GM19238 (cell line): ENCODE data around the gene BRI3.

Source experiments
- DNase-seq: peaks from one replicate; pipeline ENCODE4 v3.0.0; 2011; ENCODE audit warnings: low spot score; ENCODE audit not compliant: insufficient read length

Gene BRI3

DNA sequence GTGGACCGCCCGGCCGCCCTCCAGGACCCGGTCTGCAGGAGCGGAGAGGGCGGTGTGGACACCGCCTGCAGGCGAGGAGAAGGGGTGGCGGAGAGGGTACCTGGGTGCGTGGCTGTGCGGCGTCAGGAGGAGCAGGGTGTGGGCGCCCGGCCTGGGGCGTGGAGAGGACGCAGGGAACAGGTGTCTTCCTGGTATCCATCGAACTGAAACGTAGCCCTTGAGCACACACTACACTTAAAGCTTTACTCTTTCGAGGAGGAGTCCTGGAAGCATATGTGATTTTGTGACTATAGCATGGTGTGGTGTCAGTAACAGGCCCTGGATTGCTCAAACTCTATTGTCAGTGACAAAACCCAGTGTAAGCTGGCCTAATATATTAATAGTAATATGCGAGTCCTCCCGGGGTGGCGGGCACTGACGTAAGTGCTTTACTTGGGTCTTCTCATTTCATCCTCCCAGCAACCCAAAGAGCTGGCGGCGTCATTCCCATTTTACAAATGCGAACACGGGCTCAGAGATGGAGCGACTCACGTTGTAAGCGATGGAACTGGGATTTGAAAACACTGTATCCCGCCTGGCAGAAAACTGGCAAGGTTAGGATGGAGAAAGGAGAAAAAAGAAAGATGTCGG, 28.9 kb upstream of the BRI3 start:
- DNase-seq, result no peak

DNA sequence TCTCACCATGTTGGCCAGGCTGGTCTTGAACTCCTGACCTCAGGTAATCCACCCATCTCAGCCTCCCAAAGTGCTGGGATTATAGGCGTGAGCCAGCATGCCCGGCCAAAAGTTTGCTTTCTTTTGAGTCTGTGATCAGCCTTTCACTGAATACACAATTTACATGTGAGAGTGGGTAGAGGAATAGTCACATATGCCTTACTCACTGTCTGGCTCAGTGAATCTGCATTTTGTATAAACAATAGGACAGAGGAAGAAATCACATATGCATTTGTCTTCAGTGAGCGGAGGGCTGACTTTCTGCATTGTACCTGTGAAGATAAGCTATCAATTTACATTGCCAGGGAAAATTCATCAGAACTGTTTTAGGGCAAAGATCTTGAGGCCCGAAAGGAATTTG, 27.0 kb upstream of the BRI3 start:
- no peak for DNase-seq

DNA sequence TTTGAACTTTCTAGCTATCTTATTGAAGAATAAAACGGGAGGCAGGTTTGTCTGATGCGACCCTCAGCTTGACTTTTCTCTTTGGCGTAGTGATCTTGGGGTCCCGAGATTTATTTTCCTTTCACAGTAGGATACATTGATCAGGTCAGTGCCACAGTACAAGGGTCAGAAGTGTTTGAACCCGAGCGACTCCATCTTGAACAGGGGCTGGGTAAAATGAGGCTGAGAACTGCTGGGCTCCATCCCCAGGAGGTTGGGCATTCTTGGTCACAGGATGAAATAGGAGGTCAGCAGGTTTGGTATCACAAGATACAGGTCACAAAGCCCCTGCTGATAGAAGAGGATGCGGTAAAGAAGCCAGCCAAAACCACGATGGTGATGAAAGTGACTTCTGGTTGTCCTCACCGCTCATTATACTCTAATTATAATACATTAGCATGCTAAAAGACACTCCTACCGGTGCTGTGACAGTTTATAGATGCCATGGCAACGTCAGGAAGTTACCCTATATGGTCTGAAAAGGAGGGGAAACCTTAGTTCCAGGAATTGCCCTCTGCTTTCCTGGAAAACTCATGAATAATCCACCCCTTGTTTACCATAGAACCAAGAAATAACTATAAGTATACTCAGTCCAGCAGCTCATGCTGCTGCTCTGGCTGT, 26.4 kb upstream of the BRI3 start:
- no peak for DNase-seq

DNA sequence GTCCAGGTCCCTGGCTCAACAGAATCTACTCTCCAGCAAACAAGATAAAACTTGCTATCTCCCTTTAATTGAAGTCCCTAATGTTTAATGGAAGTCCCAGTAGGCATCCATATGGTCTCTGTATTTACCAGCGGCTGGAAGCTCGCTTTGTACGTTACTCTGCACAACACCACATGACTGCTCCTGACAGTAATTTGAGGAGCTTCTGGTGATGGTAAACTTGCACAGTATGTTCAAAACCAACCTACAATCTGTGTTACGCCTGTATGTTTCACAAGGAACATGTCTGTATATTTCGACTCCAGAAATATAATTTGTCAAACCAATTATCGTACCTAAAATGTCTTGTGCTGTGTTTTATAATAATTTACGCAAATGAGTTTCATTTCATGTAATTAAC, 25.1 kb upstream of the BRI3 start:
- no peak for DNase-seq

DNA sequence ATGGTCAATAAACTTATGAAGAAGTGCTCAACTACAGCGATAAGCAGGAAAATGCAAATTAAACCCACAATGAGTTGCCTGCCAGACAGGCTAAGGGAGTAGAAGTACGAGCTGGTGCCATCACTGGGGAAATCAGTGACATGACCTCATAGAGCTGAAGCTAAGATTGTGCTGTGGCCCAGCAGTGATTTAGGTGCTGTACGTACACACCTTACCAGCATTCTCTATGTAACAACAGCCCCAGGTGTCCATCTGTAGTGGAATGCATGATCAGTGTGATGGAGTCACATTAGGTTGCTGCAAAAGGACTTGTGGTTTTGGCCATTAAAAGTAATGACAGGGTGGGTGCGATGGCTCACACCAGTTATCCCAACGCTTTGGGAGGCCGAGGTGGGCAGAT, 23.8 kb upstream of the BRI3 start:
- no peak for DNase-seq

DNA sequence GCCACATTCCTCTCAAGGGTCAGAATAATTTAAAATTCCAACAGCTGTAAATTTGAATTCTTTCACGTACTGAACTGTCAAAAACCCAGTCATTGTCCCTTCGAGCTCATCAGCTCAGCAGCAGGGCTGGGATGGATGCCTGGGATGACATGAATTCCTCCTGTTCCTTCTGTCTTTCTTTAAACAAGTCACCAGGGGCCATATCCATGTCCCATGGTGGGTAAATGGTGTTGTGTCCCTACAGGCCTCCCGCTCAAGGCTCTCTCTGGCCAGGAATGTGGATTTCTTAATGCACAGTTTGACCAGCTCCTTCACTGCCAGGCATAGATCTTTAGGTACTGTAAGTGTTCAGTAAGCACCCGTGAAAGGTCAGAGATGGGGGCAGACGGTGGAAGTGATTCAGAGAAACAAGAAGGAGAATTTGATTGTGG, 15.6 kb upstream of the BRI3 start:
- no peak for DNase-seq

DNA sequence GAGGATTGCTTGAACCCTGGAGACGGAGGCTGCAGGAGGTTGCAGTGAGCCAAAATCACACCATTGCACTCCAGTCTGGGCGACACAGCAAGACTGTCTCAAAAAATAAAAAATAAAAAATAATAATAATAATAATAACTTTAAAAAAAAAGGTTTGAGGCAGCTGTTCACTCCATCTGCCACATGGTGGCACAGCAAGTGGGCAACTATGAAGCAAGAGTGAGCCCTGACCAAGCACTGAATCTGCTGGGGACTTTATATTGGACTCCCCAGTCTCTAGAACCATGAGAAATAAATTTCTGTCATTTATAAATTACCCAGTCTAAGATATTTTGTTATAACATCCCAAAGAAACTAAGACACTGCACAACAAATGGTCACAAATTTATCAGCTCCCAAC, 14.6 kb upstream of the BRI3 start:
- no peak for DNase-seq

DNA sequence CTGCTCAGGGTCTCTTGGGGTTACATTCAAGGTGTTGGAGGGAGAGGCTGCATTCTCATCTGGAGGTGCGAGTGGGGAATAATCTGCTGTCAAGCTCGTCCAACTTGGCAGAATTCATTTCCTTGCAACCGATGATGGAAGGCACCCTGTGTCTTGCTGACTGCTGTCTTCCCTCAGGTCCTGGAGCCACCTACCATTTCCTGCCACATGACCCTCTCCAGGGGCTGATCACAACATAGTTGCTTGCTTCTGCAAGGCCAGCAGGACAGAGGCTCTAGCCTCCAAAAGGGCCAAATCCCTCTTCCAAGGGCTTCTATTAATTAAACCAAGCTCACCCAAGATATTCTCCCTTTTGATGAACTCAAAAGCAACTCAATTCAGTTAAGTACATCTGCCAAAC, 14.2 kb upstream of the BRI3 start:
- DNase-seq, result no peak

DNA sequence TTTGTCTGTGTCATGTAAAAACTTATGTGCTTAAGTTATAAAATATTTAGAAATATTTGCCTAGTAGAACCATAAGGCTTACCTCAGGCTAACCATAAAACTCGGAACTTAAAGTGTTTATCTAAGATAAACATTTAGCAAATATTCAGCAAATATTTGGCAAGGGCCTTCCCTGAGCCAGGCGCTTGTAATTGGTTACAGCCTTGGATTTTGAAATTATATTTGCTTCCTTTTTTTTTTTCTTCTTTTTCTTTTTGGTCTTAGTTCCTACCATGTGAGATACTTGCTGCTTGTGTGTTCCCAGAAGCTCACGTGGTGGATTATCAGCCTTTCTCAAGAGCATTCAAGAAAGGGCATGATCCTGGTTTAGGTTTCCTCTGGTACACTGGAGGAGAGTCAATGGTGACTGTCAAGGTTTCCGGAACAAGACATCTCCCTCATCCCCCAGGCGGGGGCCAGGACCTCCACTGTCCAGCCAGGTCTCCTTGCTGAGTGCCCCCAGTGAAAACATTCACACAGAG, 5.2 kb upstream of the BRI3 start:
- no peak for DNase-seq

DNA sequence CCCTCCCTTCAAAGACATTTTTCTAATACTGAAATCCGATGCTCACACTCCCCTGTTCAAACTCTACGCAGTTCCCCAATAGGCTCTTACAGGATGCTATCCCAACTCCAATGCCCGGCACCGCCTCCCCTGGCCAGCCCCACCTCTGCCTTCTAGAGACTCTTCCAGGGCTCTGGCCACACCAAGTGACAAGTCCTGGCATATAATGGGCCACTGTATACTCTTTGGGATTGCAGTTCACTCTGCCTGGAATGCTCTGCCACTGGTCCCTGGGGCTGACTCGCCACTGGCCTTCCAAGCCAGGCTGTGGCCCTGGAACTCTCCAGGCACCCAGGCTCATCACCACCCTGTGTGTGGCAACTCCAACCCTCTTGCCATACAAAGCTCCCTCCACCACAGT, 3.1 kb upstream of the BRI3 start:
- DNase-seq, result no peak

DNA sequence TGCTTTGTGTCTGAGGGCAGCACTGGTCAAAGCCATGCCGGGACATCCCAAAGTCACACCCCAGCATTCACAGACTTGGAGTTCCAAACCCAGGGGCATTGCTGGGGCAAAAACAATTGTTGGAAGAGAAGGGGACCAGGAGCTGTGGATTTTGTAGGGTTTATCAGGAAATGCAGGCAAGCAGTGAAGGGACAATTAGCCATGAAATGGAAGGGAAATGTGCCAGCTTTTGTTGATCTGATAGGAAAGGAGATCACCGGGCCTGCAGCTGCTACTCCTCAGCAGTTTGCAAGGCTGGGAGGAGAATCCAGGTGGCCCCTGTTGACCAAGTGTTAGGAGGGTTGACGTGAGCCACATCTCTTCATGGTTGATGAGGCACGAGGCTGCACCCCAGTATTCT, 2.5 kb upstream of the BRI3 start:
- DNase-seq, result no peak

DNA sequence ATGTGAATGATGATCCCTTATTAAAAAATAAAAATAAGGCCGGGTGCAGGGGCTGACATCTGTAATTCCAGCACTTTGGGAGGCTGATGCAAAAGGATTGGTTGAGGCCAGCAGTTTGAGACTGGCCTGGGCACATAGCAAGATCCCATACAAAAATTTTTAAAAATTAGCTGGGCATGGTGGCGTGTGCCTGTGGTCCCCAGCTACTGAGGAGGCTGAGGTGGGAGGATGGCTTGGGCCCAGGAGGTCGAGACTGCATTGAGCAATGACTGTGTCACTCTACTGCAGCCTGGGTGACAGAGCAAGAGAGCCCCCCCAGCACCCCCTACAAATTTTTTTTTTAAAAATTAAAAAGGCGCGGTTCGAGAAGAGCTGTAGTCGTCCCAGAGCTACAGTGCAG, 1.2 kb upstream of the BRI3 start:
- DNase-seq, result no peak

DNA sequence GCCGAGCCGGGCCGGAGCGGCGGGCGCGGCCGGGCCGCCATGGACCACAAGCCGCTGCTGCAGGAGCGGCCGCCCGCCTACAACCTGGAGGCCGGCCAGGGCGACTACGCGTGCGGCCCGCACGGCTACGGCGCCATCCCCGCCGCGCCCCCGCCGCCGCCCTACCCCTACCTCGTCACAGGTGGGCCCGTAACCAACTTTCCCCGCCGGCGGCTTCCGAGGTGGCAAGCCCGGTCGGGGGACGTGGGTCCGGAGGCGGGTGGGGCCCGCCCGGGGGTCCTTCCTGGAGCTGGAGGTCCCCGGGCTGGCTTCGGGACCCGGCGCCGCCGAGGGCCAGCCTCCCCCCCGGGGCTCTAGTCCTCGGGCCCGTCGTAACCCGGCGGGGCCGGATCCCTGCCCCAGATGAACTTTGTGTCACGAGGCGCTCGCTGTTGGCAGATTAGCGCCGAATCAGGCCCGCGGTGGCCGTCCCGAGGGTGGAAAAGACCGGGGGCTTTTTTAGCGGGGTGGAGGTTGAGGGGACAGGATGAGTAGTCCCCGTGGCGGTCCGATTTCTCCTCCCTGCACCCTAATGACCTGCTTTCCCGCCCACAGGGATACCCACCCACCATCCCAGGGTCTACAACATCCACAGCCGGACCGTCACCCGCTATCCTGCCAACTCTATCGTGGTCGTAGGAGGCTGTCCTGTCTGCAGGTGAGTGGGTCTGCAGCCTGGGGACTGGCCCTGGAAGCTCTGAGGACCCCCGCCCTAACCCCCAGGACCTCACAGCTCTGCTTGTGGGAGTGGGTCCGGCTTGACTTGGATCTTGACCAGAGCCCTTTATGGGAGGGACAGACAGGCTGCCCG, 496 bp downstream of the BRI3 start:
- DNase-seq, result peak; percentile 39

DNA sequence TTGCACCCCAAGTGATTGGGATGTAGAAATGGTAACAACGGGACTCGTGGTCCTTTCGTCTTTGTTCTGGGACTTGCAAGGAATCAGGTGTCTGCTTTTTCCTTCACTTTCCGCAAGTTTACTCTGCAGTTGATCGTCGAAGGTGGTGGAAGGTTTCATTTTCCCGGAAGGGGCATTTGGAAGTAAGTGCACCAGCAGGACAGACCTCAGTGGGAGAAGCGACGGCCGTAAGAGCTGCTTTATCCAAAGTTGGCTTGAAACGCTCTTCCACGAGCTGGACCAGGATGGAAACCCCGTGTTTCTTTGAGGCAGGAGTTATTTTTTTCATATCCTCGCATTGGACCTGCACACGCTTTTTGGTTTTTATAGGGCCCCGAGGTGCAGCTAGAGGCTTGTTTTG, 1.2 kb downstream of the BRI3 start:
- no peak for DNase-seq

DNA sequence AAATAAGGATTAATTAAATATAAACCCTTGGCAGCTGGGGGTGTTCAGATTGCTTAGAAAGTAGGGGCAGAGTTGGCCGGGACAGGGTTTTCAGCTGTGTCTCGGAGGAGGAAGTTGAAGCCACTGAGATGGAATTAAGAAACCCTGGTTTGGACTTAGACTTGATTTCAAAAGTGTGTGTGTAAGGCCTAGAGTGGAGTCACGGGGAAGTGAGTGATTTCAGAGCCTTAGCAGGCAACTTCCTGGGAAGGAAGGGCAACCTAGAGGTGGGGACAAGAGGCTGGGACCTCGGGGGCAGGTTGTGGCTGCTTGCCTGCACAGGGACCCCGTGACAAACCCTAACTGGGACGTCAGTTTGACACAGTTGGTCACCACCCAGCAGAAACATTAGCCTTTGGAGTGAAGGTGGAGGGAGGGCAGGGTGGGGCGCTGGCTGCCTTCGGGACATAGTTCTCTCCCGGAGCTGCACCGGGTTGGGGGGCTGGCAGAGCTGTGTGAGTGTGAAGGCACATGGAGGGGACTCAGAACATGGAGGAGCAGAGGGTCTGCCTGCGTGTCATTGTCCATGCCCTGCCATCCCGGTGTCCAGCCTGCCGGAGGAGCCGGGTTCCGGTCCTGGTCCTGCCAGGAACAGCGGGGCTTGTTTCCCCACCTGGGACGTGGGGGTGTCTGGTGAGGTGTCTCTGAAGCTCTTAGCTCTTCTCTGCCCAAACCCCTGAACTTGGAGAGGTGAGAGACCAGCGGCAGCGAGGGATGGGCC, 1.8 kb downstream of the BRI3 start:
- no peak for DNase-seq

DNA sequence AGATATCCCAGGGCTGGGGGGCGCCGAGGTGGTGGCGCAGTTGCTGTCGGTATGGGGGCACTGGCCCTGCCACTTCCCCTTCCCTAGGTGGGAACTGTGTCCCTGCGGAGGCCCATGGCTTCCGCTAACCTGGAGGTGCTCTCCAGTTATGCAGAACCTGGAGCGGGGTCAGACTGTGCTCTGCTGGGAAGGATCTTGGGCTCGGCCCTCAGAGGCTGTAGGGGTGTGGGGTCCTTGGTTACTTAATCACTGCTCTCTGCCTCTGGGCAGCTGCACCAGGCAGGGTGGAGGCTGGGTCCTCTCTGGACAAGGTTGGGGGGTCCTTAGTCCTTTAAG, 2.4 kb downstream of the BRI3 start:
- no peak for DNase-seq

DNA sequence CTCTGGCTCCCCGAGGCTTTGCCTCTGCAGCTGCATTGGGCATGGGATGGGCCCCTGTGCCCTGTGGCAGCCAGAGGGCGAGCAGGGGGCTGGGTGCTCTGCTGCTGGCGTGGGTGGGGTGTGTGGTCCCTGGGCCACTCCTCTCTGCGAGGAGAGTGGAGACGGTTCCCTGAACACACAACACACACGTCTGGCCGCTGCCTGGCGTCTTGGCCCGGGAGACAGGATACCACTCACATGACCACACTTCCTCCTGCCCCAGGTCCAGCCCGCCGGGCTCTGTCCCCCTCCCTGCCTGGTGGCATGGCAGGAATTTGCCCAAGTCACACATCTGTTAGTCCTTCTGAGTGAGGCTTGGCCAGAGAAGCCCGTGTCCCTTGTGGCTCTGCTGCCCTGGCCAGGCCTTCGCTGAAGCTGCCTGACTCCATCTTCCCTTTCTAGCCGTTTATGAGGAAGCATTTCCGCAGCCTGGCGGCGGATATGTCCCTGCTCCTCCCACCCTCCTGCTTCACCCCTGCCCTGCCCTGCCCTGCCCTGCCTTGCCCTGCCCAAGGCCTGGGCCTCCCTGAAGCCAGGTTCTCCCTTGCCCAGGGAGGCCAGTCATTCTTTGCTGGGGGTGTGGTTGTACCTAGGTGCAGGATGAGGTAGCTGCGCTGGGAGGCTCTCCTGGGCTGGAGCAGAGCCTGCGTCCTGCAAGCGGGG, 3.0 kb downstream of the BRI3 start:
- no peak for DNase-seq

DNA sequence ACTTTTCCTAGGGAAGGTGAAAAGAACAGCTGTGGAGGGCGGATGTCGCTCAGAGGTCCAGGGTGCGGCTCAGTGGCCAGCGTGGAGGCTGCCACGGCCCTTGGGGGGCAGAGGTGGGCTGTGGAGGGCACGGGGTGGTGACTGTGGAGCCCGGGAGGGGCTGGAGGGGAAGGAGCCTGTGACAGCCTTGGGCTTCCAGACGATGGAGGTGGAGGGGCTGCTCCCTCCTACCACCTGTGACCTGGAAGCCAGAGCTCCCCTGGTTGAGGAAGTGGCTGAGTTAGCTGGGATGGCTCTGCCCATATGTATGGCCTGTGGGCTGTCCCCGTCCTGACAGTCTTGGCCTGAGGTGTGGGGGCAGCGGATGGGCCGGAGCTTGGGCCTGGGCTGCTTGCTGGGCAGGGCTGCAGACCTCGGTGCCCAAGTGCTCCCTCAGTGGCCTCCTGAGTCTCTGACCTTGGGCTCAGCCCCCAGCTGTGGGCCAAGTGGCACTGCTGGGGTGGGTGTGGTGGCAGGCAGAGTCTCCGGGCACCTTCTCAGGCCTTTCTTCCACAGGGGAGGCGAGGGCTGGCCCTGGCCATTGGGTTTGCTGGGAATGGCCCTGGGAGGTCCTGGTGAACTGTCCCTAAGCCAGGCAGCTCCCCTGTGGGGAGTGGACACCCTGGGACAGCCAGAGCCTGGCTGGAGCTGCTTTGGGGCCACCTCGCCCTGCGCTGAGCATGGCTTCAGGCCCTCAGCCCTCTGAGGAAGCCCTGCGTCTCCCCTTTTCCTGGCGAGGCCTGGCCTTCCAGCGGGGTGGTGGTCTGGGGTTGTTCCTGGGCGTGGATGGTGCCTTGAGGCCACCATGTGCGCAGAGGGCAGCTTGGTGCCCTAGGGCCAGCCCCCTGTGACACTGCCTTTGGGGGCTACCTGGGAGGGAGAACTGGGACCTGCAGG, 3.9 kb downstream of the BRI3 start:
- DNase-seq, result no peak

DNA sequence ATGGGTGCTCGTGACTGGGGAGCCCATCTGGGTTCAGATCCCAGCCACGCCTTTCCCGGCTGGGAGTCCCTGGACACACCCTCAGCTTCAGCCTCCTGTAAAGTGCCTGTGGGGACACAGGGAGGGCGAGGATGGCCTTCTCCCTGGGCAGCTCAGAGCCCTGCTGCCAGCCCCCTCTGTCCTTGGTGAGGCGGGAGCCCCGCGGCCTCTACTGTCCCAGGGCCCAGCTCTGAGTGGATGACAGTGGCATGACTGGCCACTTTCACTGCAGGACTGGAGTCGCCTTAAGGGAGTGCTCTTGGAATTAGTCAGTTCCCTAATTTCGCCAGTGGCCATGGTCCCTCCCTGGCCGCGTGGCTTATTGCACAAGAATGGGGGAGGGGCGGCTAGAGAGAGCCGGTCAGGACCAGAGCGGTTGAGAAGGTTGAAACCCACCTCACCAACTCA, 4.6 kb downstream of the BRI3 start:
- DNase-seq, result no peak
